Progenitor cell of endocrine pancreas (in vitro differentiated cells): ENCODE data around the gene GLB1L3. TPM values are rescaled to one million over a fixed set of nuclear protein-coding genes. Genes with fewer than 3 reads are reported as not detected.
"Not testable (repeated sequence)": the region's sequence is repeated elsewhere in the genome, so short reads cannot be mapped to it uniquely, and the experiment has no call there.

Source experiments
- DNase-seq: peaks from one replicate; pipeline ENCODE4 v3.0.0; 2021; ENCODE audit warnings: low spot score; ENCODE audit not compliant: unreplicated experiment
- H3K27ac Mint-ChIP-seq: 2 replicates; pipeline ENCODE4 v1.8.0; 2021; ENCODE audit warnings: mild to moderate bottlenecking, moderate library complexity, mixed read lengths
- H3K27me3 Mint-ChIP-seq: 2 replicates; pipeline ENCODE4 v1.8.0; 2021; ENCODE audit warnings: mixed read lengths
- H3K36me3 Mint-ChIP-seq: 2 replicates; pipeline ENCODE4 v1.8.0; 2022; ENCODE audit warnings: mixed read lengths; ENCODE audit not compliant: insufficient read depth
- H3K4me1 Mint-ChIP-seq: 2 replicates; pipeline ENCODE4 v1.8.0; 2021; ENCODE audit warnings: low read depth, mixed read lengths
- H3K4me3 Mint-ChIP-seq: 2 replicates; pipeline ENCODE4 v1.8.0; 2021; ENCODE audit warnings: low read depth, mild to moderate bottlenecking, moderate library complexity, mixed read lengths
- H3K9me3 Mint-ChIP-seq: 2 replicates; pipeline ENCODE4 v1.8.0; 2021; ENCODE audit warnings: low read depth, mixed read lengths
- total RNA-seq: library from RNA; stranded (reverse); gene quantifications from 2 replicates; pipeline ENCODE4 v1.2.1, GENCODE V29; 2021
- TF ChIP-seq, protein P1 (sequence below): fragments of 200-600 bp; sonication (generic); IDR thresholded peaks from one replicate; pipeline ENCODE4 v1.5.0; 2021; ENCODE audit warnings: antibody characterized with exemption, mild to moderate bottlenecking; ENCODE audit not compliant: unreplicated experiment

Gene GLB1L3
- total RNA-seq, 1 donor from 2014 or later: not detected

DNA sequence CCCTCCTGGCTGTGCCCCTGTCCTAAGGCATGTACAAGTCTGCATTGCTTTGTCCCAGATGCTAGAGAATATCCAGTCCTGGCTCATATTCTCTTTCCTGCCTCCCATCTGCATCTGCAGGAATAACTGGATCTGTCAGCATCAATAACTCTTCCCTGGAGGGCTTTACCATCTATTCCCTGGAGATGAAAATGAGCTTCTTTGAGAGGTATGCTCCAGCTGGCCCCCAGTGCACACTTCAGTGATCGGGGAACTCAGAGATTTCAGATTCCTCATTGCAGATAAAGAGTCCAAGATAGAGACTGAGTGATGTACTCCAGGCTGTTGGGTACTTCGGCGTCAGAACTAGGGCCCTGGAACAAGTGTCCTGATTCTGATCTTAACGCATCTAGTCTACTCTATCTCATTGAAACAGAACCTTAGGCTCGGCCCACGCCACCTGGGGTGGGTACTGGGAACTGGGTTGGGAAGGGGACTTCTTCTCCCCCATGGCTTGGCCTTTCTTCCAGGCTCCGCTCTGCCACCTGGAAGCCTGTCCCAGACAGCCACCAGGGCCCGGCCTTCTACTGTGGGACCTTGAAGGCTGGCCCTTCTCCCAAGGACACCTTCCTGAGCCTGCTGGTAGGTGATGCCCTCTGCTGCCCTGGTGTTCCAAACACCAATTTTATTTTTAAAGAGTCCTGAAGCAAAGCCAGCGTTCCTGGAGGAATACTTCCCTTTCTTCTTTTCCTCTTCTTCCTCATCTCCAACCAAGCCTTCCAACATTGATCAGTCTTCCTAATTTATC is 37.8 kb downstream of the GLB1L3 start:
- no peak for DNase-seq
- Mint-ChIP-seq H3K4me1 (no peaks in the 10 kb centered on the region), H3K27me3 (peaks cover 7% of the 10 kb centered on the region), H3K9me3 (peaks cover 8% of the 10 kb centered on the region), H3K36me3 (no peaks in the 10 kb centered on the region), H3K4me3 (no peak overlapping the region), H3K27ac (no peak overlapping the region)
- TF ChIP-seq, protein P1, sequence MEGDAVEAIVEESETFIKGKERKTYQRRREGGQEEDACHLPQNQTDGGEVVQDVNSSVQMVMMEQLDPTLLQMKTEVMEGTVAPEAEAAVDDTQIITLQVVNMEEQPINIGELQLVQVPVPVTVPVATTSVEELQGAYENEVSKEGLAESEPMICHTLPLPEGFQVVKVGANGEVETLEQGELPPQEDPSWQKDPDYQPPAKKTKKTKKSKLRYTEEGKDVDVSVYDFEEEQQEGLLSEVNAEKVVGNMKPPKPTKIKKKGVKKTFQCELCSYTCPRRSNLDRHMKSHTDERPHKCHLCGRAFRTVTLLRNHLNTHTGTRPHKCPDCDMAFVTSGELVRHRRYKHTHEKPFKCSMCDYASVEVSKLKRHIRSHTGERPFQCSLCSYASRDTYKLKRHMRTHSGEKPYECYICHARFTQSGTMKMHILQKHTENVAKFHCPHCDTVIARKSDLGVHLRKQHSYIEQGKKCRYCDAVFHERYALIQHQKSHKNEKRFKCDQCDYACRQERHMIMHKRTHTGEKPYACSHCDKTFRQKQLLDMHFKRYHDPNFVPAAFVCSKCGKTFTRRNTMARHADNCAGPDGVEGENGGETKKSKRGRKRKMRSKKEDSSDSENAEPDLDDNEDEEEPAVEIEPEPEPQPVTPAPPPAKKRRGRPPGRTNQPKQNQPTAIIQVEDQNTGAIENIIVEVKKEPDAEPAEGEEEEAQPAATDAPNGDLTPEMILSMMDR: no peak

DNA sequence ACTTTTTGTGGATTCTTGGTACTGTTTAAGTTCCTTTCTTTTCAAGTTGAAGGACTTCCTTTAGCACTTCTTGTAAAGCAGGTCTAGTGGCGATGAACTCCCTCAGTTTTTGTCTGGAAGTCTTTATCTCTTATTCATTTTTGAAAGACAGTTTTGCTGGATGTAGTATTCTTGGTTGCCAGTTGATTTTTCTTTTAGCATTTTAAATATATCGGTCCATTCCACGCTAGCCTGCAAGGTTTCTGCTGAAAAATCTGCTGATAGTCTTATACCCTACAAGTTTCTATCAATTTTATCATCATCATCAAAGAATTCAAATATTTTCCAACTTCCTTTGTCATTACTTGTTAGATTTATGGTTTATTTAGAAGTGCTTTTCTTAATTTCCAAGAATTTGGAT is 40.9 kb downstream of the GLB1L3 start:
- Mint-ChIP-seq H3K27ac (no peak overlapping the region), H3K4me3 (no peak overlapping the region), H3K4me1 (no peaks in the 10 kb centered on the region), H3K9me3 (peaks cover 15% of the 10 kb centered on the region), H3K27me3 (peaks cover 7% of the 10 kb centered on the region), H3K36me3 (no peaks in the 10 kb centered on the region)
- DNase-seq: no peak
- TF ChIP-seq, protein P1: no peak

DNA sequence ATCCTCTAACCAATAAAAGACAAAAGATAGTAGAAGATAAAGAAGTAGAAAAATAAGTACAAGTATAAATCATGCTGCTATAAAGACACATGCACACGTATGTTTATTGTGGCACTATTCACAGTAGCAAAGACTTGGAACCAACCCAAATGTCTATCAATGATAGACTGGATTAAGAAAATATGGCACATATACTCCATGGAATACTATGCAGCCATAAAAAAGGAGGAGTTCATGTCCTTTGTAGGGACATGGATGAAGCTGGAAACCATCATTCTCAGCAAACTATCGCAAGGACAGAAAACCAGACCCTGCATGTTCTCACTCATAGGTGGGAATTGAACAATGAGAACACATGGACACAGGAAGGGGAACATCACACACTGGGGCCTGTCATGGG is 45.2 kb downstream of the GLB1L3 start:
- H3K4me1 Mint-ChIP-seq, H3K4me3 Mint-ChIP-seq, H3K36me3 Mint-ChIP-seq, H3K27me3 Mint-ChIP-seq, DNase-seq, H3K27ac Mint-ChIP-seq: not testable (repeated sequence)
- peaks cover 15% of the 10 kb centered on the region for H3K9me3 Mint-ChIP-seq

DNA sequence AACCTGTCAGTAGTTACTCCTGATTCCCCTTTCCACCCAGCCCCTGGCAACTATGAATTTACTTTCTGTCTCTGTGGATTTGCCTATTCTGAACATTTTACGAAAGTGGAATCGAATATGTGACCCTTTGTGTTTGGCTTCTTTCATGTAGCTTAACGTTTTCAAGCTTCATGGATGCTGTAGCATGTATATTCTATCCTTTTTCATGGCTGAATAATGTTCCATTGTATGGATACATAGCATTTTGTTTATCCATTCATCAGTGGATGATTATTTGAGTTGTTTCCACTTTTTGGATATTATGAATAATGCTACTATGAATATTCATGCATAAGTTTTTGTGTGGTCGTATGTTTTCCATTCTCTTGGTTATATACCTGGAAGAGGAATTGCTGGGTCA is 46.4 kb downstream of the GLB1L3 start:
- Mint-ChIP-seq H3K27me3 (peaks cover 8% of the 10 kb centered on the region), H3K9me3 (peaks cover 13% of the 10 kb centered on the region), H3K4me3 (no peak overlapping the region), H3K36me3 (no peaks in the 10 kb centered on the region), H3K4me1 (no peaks in the 10 kb centered on the region), H3K27ac (no peak overlapping the region)
- TF ChIP-seq, protein P1: no peak
- no peak for DNase-seq

DNA sequence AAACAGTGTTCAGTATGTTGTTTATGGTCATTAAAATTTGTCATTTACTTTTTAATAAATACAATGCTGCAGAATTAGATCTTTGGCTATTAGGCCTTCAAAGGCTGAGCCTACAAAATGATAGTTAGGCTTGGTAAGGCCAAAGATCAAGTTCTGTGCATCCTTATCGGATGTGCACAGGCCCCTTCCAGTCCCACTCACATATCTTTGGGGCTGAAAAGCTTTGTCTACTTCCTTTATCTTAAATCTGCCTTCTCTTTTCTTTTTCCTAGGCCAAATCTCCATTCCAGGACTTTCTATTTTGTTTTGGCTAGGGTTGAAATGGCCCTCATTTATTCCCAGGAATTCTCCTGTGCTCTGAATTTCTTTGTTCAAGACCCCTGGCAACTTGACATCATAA is 52.3 kb downstream of the GLB1L3 start:
- H3K4me3 Mint-ChIP-seq: no peak overlapping the region
- no peak overlapping the region for H3K27ac Mint-ChIP-seq
- peaks cover 46% of the 10 kb centered on the region for H3K27me3 Mint-ChIP-seq
- TF ChIP-seq, protein P1: no peak
- H3K4me1 Mint-ChIP-seq: peaks cover 6% of the 10 kb centered on the region
- no peaks in the 10 kb centered on the region for H3K9me3 Mint-ChIP-seq
- DNase-seq: no peak
- no peaks in the 10 kb centered on the region for H3K36me3 Mint-ChIP-seq
